Glomerular endothelial cell (primary cell): ENCODE results near the gene SPATA31D4. TPM values are rescaled to one million over a fixed set of nuclear protein-coding genes. Genes with fewer than 3 reads are reported as not detected.

Experiments used
- DNase-seq: peaks from one replicate; pipeline ENCODE4 v3.0.0-alpha.2; 2011; ENCODE audit warnings: low read depth, low spot score; ENCODE audit errors: extremely low read depth
- total RNA-seq: library from RNA; depleted of rRNA; stranded (reverse); fragments of >200 nt; gene quantifications from 2 replicates; pipeline ENCODE4 v1.2.3, GENCODE V29; 2015

Gene SPATA31D4
- total RNA-seq, 1 donor from 2014 or later = not detected

DNA sequence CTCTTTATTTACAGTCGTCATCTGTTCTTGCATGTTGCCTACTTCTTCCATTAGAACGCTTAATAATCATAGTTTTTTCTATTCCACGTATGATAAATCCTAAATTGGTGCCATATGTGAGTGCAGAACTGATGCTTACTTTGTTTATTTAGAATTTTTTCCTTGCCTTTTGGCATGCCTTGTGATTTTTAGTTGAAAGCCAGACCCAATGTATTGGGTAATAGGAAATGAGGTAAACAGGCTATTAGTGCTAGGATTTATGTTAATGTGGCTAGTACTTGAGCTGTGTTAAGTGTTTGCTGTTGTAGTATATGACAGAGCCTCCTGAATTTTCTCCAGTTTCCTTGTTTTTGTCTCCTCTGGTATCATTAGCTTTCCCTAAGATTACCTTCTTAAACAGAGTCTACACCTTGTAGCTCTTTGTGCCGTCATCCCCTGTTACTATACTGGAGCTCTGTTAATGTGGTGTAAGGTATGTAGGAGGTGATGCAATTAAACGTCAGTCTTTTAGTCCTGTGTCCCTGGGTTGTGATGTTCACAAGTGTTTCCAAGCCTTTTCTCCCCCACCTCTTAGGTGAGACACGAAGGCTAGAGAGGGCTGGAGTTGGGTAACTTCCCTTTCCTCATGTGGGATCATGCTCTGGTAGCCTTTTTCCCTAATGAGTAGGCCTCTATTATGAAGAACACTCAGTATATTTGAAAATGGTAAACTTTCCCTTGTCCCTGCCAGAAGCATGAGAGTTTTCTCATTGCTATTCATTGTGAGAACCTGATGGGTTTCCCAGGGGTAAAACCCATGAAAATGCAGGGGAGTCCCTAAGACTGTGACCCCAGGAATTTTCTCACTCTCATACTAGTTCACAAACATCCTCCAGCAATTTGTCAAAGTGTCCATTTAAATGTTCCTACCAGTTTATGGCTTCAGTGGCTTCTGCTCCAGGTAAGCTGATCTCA, 36.3 kb downstream of the SPATA31D4 start:
- no peak for DNase-seq

DNA sequence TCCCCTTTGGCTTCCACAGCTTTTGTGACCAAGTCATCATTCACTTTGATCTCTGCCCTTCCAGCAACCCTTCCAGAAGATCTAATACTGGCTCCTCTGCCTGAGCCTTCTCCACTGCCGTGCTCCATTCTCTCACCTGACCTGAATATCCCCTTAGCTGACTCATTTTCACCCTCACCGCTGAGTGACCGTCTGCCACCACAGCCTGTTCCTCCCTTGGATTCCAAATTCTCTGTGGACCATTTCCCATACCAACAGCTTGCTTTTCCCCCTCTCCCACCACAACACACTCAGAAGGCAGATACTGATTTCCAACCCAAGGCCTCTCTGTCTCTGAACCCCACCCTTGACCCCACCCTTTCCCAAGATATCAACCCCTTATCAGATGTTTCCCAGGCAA, 39.8 kb downstream of the SPATA31D4 start:
- DNase-seq = no peak

DNA sequence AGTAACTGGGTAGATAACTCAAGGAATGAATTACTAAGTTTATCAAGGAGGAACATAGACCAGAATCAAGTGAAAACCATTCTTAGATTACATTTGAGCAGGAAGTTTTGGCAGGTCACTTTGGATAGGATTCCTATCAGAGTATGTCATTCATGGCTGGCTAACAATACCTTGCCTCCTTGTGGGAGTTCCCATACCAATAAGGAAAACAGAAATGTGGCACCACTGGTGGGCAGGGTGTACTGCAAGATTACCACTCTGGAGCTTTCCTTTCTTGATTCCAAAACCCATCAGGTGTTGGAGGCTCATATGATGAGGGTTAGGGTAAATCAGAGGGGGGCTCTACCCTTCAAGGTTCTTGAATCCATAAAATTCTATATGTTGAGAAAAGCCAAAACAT, 41.7 kb downstream of the SPATA31D4 start:
- DNase-seq = no peak

DNA sequence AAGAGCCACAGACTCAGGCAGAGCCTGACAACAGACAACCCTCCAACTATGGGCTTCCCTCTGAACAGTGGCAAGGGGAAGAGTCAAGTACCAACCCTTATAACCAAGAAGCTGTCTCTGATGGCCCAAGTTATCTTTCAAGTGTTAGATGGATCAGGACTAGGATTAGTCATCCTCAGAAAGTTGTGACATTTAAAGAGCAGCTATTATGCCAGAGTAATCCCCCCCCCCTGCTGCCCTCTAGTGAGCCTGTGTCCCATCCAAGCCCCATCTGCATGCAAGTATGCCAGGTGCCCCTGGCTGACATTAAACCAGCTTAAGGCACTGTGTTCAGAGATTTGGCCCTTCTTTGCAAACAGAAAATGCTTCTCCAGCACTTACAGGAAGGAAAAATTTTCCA, 43.5 kb downstream of the SPATA31D4 start:
- DNase-seq = no peak

DNA sequence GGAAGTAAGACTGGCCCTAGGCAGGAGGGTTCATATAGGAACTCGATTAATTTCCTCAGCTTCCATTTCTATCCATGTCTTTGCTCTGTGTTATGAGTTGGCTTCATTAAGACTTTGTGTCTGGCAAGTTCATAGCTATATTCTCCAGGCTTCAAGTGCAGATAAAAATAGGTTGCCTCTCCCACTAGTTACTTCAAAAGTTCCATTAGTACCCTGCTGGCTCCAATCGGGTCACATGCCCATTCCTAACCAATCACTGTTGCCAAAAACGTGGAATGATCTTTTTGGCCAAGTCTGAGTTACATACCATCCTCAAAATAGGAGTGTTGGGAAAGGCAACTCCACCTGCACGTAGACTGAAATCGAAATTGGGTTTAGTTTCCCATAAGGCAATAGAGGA, 46.5 kb downstream of the SPATA31D4 start:
- no peak for DNase-seq

DNA sequence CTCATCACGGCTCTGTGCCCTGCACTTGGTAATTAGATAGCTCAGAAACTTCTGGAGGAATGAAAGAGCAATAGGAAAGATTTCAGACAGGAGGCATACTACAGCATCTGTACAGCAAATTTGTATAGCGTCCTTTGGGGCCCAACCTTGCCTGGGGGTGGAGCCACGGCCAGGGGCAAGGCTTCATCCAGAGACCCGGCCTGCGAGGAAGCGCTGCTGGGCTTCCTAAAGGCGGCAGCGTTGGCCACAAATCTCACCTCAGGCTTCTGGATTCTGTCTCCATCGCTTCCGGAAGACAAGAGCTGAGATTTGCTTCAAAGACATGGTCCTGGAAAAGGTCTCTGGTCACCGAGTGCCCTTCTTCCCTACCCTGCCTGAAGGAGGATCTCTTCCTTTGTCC, 48.1 kb downstream of the SPATA31D4 start:
- DNase-seq = no peak

DNA sequence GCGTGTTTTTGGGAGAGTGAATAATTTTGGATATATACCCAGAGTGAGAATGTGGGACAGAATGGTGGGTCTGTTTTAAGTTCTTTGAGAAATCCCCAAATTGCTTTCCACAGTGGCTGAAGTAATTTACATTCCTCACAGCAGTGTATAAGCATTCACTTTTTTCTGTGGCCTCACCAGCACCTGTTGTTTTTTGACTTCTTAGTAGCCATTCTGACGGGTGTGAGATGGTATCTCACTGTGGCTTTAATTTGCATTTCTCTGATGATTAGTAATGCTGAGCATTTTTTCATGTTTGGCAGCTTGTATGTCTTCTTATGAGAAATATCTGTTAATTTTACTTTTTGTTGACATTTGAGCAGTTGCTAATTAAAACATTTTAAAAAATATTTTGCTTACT, 51.0 kb downstream of the SPATA31D4 start:
- DNase-seq = no peak

DNA sequence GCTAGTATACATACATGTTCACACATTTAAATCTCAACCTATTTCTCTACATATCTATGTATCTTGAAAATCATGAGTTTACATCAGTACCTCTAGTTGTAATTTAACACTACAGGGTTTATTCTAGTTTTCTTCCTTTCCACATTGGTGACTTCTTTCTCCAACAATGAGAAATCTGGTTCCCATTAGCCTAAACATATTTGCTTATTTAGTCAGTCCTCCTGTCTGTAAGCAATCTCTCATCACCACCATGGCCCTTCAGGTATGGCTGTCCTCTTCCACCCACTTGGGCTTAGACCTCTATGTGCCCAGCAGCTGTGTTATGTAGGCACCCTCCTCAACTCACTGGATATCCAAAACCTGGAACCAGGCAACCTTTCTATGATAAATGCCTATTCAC, 52.3 kb downstream of the SPATA31D4 start:
- no peak for DNase-seq

DNA sequence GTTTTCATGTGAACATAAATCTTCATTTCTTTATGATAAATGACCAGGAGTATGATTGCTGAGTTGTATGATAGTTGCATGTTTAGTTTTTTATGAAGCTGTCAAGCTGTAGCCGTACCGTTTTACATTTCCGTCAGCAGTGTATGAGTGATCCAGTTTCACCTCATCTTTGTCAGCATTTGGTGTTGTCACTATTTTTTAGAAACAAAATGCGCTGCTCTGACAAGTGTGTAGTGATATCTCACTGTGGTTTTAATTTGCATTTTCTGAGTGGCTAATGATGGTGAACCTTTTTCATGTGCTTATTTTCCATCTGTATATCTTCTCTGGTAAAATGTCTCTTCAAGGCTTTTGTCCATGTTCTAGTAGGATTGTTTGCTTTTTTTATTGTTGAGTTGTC, 53.7 kb downstream of the SPATA31D4 start:
- no peak for DNase-seq

Other genes with a start within 250 kb of the SPATA31D4 start
- 44.1 and 58.7 TPM in 2 replicates for gene TLE1, start 238.9 kb upstream of the SPATA31D4 start, total RNA-seq
- gene SPATA31D3, start 15.1 kb downstream of the SPATA31D4 start, total RNA-seq = not detected in 2 replicates
- not detected in 2 replicates for gene SPATA31D1, start 60.3 kb downstream of the SPATA31D4 start, total RNA-seq